ENCODE results near the gene NCCRP1. TPM values are rescaled to one million over a fixed set of nuclear protein-coding genes. Genes with fewer than 3 reads are reported as not detected.

Gene NCCRP1
- total RNA-seq, 1 experiment from 2014 or later: 0.46 TPM

- POLR2A ChIA-PET: interaction anchor here (0.6 kb wide), 1 partner anchor 29 kb away, joined by 10 read pairs; no protein-coding TSS in a partner anchor
- ATAC-seq: peak; percentile 15
- Histone ChIP-seq H3K27me3 (ENCODE audit: control insufficient read depth, insufficient read depth, low read length) (no peaks in the 10 kb centered on the region), H3K36me3 (ENCODE audit: control insufficient read depth, insufficient read depth, low read length) (no peaks in the 10 kb centered on the region), H3K4me3 (ENCODE audit: low read depth in 2 of 2, low read length in 2 of 2) (no peak overlapping the region), H3K4me1 (ENCODE audit: control insufficient read depth, insufficient read depth, low read length) (peaks cover 57% of the 10 kb centered on the region), H3K9me3 (ENCODE audit: control insufficient read depth, insufficient read depth, low read depth, low read length) (no peaks in the 10 kb centered on the region), H3K27ac (ENCODE audit: low read length) (no peak overlapping the region)
- no TSS peak for BruUV-seq (replicated peaks)
- in situ Hi-C loops (cut with HindIII; ENCODE audit: low pct_unique_long_range_greater_than_20kb, low sequenced_read_pairs) (no loop called here), intact Hi-C loops (cut with micrococcal nuclease; ENCODE audit: unreplicated experiment) (no loop called here)
- CTCF ChIA-PET: no interaction called here
- TF ChIP-seq TCF7L2 (IDR thresholded peaks at IDR 0.05; ENCODE audit: low read depth, low read length): no peak
- no peak for TF ChIP-seq REST (IDR thresholded peaks at IDR 0.05; ENCODE audit: insufficient read depth in 1 of 2, low read depth in 2 of 2, low read length in 1 of 2)
- TF ChIP-seq CTCF (IDR thresholded peaks at IDR 0.05): no peak
- TF ChIP-seq POLR2AphosphoS5 (IDR thresholded peaks at IDR 0.05; ENCODE audit: low read depth, low read length): no peak; the same call in 1 of the 2 replicates
- no peak for TF ChIP-seq SIN3A (IDR thresholded peaks at IDR 0.05; ENCODE audit: borderline replicate concordance, insufficient read depth, low read depth, low read length)
- DNase-seq (ENCODE audit: low read depth, low spot score): no peak
Observed at GRCh38 chr19:39155114-39155700, 41.6 kb upstream of the NCCRP1 start.

GRCh38 chr19:39155741-39156140 is 41.0 kb upstream of the NCCRP1 start:
- in situ Hi-C loops (cut with HindIII; ENCODE audit: low pct_unique_long_range_greater_than_20kb, low sequenced_read_pairs) (no loop called here), intact Hi-C loops (cut with micrococcal nuclease; ENCODE audit: unreplicated experiment) (no loop called here)
- ChIA-PET POLR2A (interaction anchor here (0.5 to 0.6 kb wide), 2 partner anchors 30 to 36 kb away, joined by 10 to 16 read pairs; no protein-coding TSS in a partner anchor), CTCF (interaction anchor here (0.9 kb wide), 1 partner anchor 33 kb away, joined by 4 read pairs; no protein-coding TSS in a partner anchor)
- Histone ChIP-seq H3K27me3 (ENCODE audit: control insufficient read depth, insufficient read depth, low read length) (no peaks in the 10 kb centered on the region), H3K36me3 (ENCODE audit: control insufficient read depth, insufficient read depth, low read length) (no peaks in the 10 kb centered on the region), H3K4me3 (ENCODE audit: low read depth in 2 of 2, low read length in 2 of 2) (no peak overlapping the region), H3K9me3 (ENCODE audit: control insufficient read depth, insufficient read depth, low read depth, low read length) (no peaks in the 10 kb centered on the region), H3K4me1 (ENCODE audit: control insufficient read depth, insufficient read depth, low read length) (peaks cover 63% of the 10 kb centered on the region), H3K27ac (ENCODE audit: low read length) (no peak overlapping the region)
- ATAC-seq: no peak
- no peak for DNase-seq (ENCODE audit: low read depth, low spot score)
- no peak for TF ChIP-seq TCF7L2 (IDR thresholded peaks at IDR 0.05; ENCODE audit: low read depth, low read length)
- TF ChIP-seq SIN3A (IDR thresholded peaks at IDR 0.05; ENCODE audit: borderline replicate concordance, insufficient read depth, low read depth, low read length): no peak
- TF ChIP-seq REST (IDR thresholded peaks at IDR 0.05; ENCODE audit: insufficient read depth in 1 of 2, low read depth in 2 of 2, low read length in 1 of 2): no peak
- TF ChIP-seq CTCF (IDR thresholded peaks at IDR 0.05): no peak
- no TSS peak for BruUV-seq (replicated peaks)

Measured in Panc1 (cell line).